HCT116 (cell line): ENCODE results near the gene ZNF385A. TPM values are rescaled to one million over a fixed set of nuclear protein-coding genes. Genes with fewer than 3 reads are reported as not detected.
A peak's percentile ranks its signal among the peaks of the same experiment; 100 is the strongest.

Experiments used
- ATAC-seq: fragments of 200-7000 bp; cut with Tn5 transposase; 2 replicates; pipeline ENCODE4 v1.9.1; 2020; ENCODE audit warnings: mild to moderate bottlenecking, moderate library complexity
- BruUV-seq: library from RNA; stranded (reverse); fragments of 400-500 nt; replicated peaks from 2 replicates; lab custom pipeline; 2021; lab: Mats Ljungman, UMichigan
- CTCF ChIA-PET: fragments of 300-600 bp; sonication (Branson Sonifier 250); formaldehyde crosslinking; loops from one replicate; lab custom pipeline; 2021; ENCODE audit warnings: antibody characterized with exemption; lab: Charles Lee
- POLR2A ChIA-PET: fragments of 300-600, 350-600 bp; sonication (Branson Sonifier 250); formaldehyde crosslinking; loops from one replicate; lab custom pipeline; 2021; ENCODE audit warnings: antibody characterized with exemption; lab: Charles Lee
- RAD21 ChIA-PET, 2 experiments: fragments of 300-600 bp; sonication (Branson Sonifier 250); formaldehyde crosslinking; loops; one replicate each; lab custom pipeline; 2023; ENCODE audit warnings: low total read pairs in 2 of 2; ENCODE audit not compliant: uncharacterized antibody in 2 of 2, unreplicated experiment in 2 of 2, low non-redundant PET in 1 of 2; lab: Charles Lee
- DNase-seq: peaks from one replicate; pipeline ENCODE4 v3.0.0-alpha.2; 2010; ENCODE audit warnings: low read depth, low spot score
- H2AFZ ChIP-seq: fragments of 200-600 bp; shearing (Covaris generic), sonication (generic); 2 replicates; pipeline ENCODE4 v1.6.1; 2017; ENCODE audit warnings: low read depth, mixed run types, mixed read lengths, antibody characterized with exemption, low read length; ENCODE audit not compliant: poor library complexity, severe bottlenecking
- H3K27ac ChIP-seq: 2 replicates; pipeline ENCODE4 v1.5.1; 2012; ENCODE audit warnings: low read depth, low read length
- H3K27me3 ChIP-seq: fragments of 200-600 bp; sonication (generic); 2 replicates; pipeline ENCODE4 v1.6.1; 2016; ENCODE audit warnings: mixed run types, low read length, mixed read lengths; ENCODE audit not compliant: insufficient read depth
- H3K36me3 ChIP-seq, 2 experiments: fragments of 200-500 bp in 1 of 2; fragments of 200-600 bp in 1 of 2; sonication (Bioruptor generic) in 1 of 2; sonication (generic) in 1 of 2; 2 replicates each; pipeline versions ENCODE4 v1.5.1 to v1.6.1; 2014 to 2016; ENCODE audit warnings: low read length in 2 of 2, inconsistent platforms in 1 of 2, mixed read lengths in 1 of 2, mixed run types in 1 of 2; ENCODE audit not compliant: insufficient read depth in 2 of 2, control insufficient read depth in 1 of 2
- H3K4me1 ChIP-seq, 2 experiments: fragments of 200-600 bp in 1 of 2; sonication (generic) in 1 of 2; 2 replicates each; pipeline versions ENCODE4 v1.5.1 to v1.6.1; 2012 to 2017; ENCODE audit warnings: low read length in 2 of 2, inconsistent platforms in 1 of 2, mild to moderate bottlenecking in 1 of 2, mixed read lengths in 1 of 2, mixed run types in 1 of 2, moderate library complexity in 1 of 2; ENCODE audit not compliant: insufficient read depth in 2 of 2, control insufficient read depth in 1 of 2
- H3K4me2 ChIP-seq: fragments of 200-600 bp; sonication (generic); 2 replicates; pipeline ENCODE4 v1.6.1; 2017; ENCODE audit warnings: mixed run types, low read length, mixed read lengths
- H3K4me3 ChIP-seq, 2 experiments: fragments of 200-600 bp in 1 of 2; sonication (generic) in 1 of 2; replicated peaks in 1 of 2; 2 replicates each; pipeline ENCODE4 v1.5.1; 2011 to 2016; ENCODE audit warnings: low read length in 2 of 2, control low read depth in 1 of 2, low read depth in 1 of 2, mild to moderate bottlenecking in 1 of 2, mixed read lengths in 1 of 2, mixed run types in 1 of 2
- H3K79me2 ChIP-seq: fragments of 200-600 bp; sonication (generic); 2 replicates; pipeline ENCODE4 v1.6.1; 2017; ENCODE audit warnings: mild to moderate bottlenecking, mixed run types, low read length, moderate library complexity, mixed read lengths; ENCODE audit not compliant: insufficient read depth
- H3K9ac ChIP-seq: fragments of 200-600 bp; sonication (generic); 2 replicates; pipeline ENCODE4 v1.6.1; 2016; ENCODE audit warnings: low read length, mixed read lengths
- H3K9me2 ChIP-seq: fragments of 200-600 bp; sonication (generic), shearing (Covaris generic); 2 replicates; pipeline ENCODE4 v1.6.1; 2017; ENCODE audit warnings: mixed run types, mild to moderate bottlenecking, moderate library complexity; ENCODE audit not compliant: insufficient read depth
- H3K9me3 ChIP-seq, 2 experiments: fragments of 200-500 bp in 1 of 2; fragments of 200-600 bp in 1 of 2; sonication (Bioruptor generic) in 1 of 2; sonication (generic) in 1 of 2; 2 replicates each; pipeline ENCODE4 v1.6.1; 2014 to 2017; ENCODE audit warnings: low read length in 2 of 2, mixed read lengths in 2 of 2, inconsistent platforms in 1 of 2, low read depth in 1 of 2, mild to moderate bottlenecking in 1 of 2, mixed run types in 1 of 2, moderate library complexity in 1 of 2; ENCODE audit not compliant: control insufficient read depth in 1 of 2, insufficient read depth in 1 of 2
- H4K20me1 ChIP-seq: fragments of 200-600 bp; sonication (generic), shearing (Covaris generic); 2 replicates; pipeline ENCODE4 v1.6.1; 2017; ENCODE audit warnings: mixed run types, mild to moderate bottlenecking, moderate library complexity; ENCODE audit not compliant: insufficient read depth
- FOSL1 ChIP-seq: IDR thresholded peaks from 2 replicates; pipeline ENCODE4 v1.6.1; 2012; ENCODE audit warnings: low read depth
- POLR2A ChIP-seq: IDR thresholded peaks from 2 replicates; pipeline ENCODE4 v1.7.0; 2011; ENCODE audit warnings: borderline replicate concordance; ENCODE audit not compliant: insufficient read depth, insufficient read length; ENCODE audit errors: extremely low read depth
- POLR2AphosphoS5 ChIP-seq: IDR thresholded peaks from 2 replicates; pipeline ENCODE4 v1.6.1; 2011; ENCODE audit warnings: mild to moderate bottlenecking, low read depth, low read length, moderate library complexity
- ZBTB33 ChIP-seq: IDR thresholded peaks from 2 replicates; pipeline ENCODE4 v1.6.1; 2011; ENCODE audit warnings: mild to moderate bottlenecking, low read length, moderate library complexity; ENCODE audit not compliant: insufficient replicate concordance; ENCODE audit errors: extremely low read depth
- ZFX ChIP-seq: fragments of 450-650 bp; IDR thresholded peaks from 2 replicates; pipeline ENCODE4 v1.6.1; 2017
- intact Hi-C: fragments of 100-400 bp; cut with micrococcal nuclease; formaldehyde crosslinking; loops from 2 replicates; pipeline ENCODE4 v1.10.0; 2022
- total RNA-seq: library from RNA; stranded (reverse); gene quantifications from one replicate; pipeline ENCODE4 v1.2.1, GENCODE V29; 2021; ENCODE audit not compliant: unreplicated experiment

The ZNF385A gene
- total RNA-seq, 1 experiment from 2014 or later: 34.7 TPM

- TF ChIP-seq ZBTB33 (peak; percentile 23), FOSL1 (no peak), POLR2AphosphoS5 (peak; percentile 51)
Observed at GRCh38 chr12:54379398-54380201, 4.9 kb downstream of the ZNF385A start (continued).

- BruUV-seq: no TSS peak
- Histone ChIP-seq H4K20me1 (no peaks in the 10 kb centered on the region), H3K4me1 (peaks cover 28 to 65% of the 10 kb centered on the region in 2 experiments), H3K9me3 (no peaks in the 10 kb centered on the region), H3K4me3 (peak overlapping the region; percentile 66 to 67), H2AFZ (peak overlapping the region; percentile 29), H3K9me2 (no peaks in the 10 kb centered on the region), H3K36me3 (no peaks in the 10 kb centered on the region), H3K27ac (peak overlapping the region; percentile 77), H3K9ac (peak overlapping the region; percentile 66), H3K79me2 (peaks cover 10% of the 10 kb centered on the region; the same call in 1 of the 2 replicates), H3K27me3 (no peaks in the 10 kb centered on the region), H3K4me2 (peak overlapping the region; percentile 86)
- ATAC-seq (peak; percentile 88), DNase-seq (no peak)
- intact Hi-C loops: no loop called here
- ChIA-PET CTCF (interaction anchor here (0.7 to 5.5 kb wide), 28 partner anchors 8 to 394 kb away, joined by 3 to 51 read pairs (median 5); partner anchors contain the start of genes CBX5, COPZ1, HNRNPA1 and HOXC10), POLR2A (interaction anchor here (0.6 to 1.6 kb wide), 2 partner anchors 20 to 124 kb away, joined by 3 to 4 read pairs; no protein-coding TSS in a partner anchor), RAD21 (interaction anchor here (0.6 to 1.9 kb wide), 6 partner anchors 8 to 54 kb away, joined by 3 to 9 read pairs (median 6); partner anchors contain the start of gene COPZ1 (in 1 of the 2))
- TF ChIP-seq POLR2AphosphoS5 (peak; percentile 38), POLR2A (no peak), ZFX (0 out of 2 replicates have a peak, but pooled peaks have one; percentile 38)
Observed at GRCh38 chr12:54378796-54379397, 5.6 kb downstream of the ZNF385A start.
